HG02981 (cell line): Measurements from ENCODE around the gene PMP22.

Experiments
- ATAC-seq: cut with Tn5 transposase; IDR thresholded peaks from one replicate; pipeline ENCODE4 v1.9.1; 2021; ENCODE audit warnings: mild to moderate bottlenecking, moderate library complexity; ENCODE audit not compliant: unreplicated experiment

PMP22 gene

DNA sequence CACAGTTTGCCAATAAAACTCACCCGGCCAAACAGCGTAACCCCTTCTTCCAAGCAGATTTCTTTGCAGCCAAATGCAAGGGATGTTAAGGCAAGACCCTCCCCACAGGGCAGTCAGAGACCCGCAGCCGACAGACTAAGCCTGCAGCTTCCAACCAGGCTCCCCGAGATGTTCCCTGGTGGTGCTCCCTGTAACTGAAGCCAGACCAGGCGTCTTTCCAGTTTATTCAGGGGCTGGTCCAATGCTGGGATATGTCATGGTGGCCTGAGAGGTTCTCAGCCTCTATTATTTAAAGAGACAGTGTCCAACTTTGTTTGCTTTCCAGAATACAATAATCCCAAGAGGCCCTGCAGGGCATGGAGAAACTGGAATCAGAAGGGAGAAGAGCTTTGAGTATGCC, at the start of gene PMP22:
Gene PMP22, minus strand, starts transcription at position 196 of the 400 bp plus-strand sequence. CDS start 4,599 bp downstream, outside the sequence.
- ATAC-seq, result no peak

DNA sequence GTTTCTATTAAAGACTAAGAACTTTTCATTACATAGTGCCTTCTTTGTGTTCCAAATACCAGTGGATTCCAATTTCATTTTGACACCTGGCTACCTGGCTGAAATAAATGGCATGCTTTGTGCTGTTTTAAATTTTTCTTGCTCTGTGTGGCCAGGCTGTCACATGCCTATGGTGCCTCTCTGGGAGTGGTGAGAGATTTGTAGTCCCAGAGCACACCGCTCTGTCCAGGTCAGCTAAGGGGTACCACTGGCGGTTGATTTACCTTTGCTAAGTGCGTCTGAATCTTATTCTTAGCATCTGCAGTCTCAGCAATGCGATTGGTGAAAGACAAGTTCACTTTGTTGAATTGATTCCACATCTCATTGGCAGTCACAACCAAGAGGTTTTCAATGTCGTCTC, 46.9 kb upstream of the PMP22 start:
- no peak for ATAC-seq

DNA sequence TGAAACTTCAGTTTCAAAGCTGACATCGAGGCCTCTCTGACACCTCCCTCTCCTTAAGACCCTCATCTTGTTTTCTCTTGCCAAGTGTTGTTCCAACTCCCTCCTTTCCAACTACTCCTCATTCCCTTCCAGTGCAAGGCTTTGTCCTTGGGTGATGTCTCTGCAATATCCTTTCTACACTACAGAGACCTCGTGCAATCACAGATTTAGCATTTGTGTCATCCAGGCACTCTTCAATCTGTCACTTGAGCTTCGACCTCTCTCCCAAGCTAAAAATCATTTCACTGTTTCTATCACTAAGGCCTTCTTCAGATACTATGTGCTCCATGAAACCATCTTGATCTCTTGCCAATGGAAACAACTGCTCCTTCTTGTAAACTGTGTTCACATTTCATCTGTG, 44.7 kb upstream of the PMP22 start:
- no peak for ATAC-seq

DNA sequence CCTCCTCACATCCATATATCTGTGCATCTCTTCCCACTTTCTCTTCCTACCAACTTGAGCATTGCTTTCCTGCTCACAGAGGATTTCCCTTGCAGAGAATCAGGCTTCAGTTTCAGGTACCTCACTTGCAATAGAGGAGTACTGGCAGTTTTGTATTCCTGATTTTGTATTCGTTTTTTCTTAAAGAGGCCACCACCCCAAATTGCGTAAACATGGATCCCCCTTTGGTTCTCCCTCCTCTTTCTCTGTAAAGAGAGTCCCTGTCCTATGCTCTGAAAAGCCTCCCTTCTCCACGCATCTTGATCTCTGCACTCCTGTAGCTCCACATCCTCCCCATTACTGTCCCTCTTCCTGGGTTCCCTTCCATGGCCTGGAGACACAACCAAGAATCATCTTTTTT, 44.1 kb upstream of the PMP22 start:
- no peak for ATAC-seq

DNA sequence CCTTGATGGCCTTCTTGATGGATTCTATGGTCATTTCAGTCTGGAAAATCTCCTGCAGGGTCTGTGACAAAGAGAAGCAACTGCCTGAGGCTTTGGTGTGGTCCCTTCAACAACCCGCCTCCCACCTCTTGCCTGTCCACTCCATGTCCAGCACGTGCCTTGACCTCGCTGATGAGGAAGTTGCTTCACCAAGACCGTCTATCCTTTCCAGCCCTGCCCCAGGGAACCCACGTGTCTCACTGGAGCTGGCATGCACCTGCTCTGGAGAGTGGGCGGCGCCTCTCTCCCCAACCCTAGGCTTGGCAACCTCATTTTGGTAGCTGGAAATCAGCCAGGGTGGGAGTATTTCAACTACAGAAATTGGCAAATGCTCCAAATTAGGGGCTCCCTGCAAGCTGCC, 43.6 kb upstream of the PMP22 start:
- ATAC-seq, result no peak

DNA sequence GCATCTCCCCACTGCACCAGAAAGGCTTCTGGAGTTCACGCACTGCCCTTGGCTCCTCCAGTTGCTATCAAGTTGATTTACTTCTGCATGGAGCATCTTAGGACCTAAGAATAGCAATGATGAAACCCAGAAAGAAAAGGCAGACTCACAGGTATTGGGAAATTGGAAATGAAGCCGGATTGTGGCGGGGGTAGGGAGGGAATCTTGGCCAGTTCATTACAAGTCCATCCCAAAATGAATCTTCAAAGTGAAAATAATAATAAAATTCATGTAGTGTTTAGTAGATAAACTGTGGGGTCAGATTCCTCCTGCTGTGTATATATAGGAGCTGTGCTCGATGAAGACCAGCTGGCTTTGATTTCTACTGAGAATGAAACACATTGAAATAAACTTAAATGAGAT, 42.6 kb upstream of the PMP22 start:
- ATAC-seq, result no peak

DNA sequence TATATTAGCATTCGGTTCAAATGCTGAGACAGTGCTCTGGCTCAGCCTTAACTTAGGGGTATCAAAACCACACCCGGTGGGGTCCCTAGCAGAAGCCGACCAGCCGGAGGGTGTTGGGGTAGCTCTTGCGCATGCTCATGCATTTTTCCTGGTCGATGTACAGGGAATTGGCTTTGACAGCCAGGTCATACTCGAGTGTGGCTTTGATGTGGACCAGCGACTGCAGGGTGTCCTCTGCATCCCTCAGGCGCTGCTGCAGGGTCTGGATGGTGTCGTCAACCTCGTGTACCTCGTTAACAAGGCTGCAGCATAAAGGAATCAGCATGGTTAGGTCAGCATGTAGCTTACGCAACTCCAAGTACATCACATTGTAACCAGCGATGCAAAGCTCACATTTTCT, 38.7 kb upstream of the PMP22 start:
- ATAC-seq, result no peak

DNA sequence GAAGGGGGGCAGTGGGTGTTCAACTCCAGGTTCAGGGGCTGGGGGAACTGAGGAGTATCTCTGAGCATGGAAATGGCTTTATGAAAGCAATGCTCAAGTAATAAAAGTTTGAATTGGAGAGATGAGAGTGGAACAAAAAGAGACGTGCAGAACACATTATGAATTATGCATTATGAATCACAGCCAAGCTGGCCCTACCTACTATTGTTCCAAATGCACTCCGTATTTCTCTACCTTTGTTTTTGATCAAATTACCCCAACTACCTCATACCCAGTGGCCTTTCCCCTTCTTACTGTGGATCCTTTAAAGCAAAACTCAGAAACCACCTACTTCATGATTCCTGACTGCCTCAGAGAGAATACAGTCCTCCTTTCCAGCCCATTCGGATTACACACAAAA, 38.1 kb upstream of the PMP22 start:
- ATAC-seq, result no peak

DNA sequence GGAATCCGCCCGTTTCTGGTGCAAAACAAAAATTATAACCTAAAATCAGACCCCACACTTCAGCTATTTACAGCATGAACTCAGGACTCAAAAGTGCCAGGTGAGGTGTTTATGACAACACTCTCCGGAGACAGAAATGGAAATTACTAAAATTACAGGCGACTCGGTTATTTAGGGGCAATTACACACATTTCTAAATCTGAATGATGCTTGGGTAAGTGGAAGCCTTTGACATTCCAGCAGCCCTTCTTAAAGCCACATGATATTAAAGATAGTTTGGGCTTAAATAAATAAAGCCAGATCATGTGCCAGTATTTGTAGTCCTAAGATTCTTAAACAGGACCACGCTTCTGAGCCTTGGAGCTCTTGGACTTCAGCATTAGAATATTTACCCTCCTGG, 36.7 kb upstream of the PMP22 start:
- ATAC-seq, result no peak

DNA sequence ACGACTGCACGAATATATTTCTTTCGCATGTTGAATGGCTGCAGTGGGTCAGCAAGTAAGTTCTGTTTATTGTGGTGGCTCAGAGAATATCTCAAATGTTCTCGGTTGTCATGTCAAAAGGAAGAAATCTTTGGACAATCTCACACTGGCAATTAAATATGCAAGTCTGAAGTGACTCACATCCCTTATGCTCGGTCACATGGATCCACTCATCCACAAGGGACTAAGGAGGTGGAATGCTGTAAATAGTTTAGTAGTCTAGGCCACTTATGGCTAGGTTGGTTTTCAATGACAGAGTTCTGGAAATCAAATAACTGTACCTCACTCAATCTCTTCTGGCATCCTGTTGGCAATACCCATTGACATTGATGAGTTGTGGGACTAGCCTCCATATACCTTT, 33.0 kb upstream of the PMP22 start:
- no peak for ATAC-seq

DNA sequence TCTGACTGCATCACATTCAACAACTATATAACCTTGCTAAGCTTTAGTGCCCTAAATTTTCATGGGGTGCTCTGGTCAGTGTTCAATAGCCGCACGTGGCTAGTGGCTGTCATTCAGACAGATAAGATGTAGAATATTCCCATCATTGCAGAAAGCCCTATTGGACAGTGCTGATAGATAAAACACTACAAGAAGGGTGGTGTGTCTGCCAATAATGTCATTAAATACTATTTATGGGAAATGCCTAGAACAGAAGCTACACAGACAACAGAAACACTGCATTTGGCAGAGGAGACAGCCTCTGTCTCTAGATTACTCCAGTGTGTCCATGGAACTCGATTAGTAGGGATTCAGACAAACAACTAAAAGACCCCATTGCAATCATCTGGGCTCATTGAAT, 28.4 kb upstream of the PMP22 start:
- ATAC-seq, result no peak

DNA sequence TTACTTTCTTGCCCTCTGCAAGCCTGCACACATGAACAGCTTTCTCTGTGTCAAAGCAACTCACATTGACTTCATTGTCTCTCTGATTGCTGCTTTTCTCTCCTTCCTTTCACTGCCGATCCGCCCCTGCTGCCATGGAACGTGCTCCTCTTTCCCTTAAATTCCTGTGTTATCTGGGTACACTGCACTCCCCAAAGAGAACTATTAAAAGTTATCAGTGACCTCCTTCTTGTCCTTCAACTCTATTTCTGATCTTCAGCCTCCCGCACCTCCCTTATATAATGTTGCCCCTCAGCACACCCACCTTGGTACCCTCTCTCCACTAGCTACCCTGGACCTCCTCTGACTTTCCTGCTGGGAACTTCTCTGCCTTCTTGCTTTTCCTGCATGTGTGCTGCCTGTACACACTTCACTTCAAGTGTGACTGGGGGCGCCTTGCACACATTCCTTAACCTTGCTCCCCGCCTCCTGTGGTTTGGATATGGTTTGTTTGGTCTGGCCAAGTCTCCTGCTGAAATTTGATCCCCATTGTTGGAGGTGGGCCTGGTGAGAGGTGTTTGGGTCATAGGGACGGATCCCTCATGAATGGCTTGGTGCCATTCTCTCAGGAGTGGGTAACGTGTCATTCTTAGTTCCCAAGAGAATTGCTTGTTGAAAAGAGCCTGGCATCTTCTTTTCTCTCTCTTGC, 26.7 kb upstream of the PMP22 start:
- no peak for ATAC-seq

DNA sequence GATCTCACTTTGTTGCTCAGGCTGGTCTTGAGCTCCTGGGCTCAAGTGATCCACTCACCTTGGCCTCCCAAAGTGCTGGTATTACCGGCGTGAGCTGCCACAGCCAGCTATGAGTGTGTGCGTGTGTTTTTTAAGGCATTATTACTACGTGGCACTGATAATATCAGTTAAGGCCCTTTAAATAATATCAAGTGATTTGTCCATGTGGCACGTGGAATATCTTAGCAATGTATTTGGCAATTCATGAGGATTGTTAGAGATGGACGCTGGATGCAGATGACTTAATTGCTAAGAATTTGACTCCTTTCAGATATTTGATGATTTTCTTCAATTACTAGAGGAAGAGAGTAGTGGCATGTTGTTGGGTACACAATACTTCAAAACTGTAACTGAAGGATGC, 25.5 kb upstream of the PMP22 start:
- no peak for ATAC-seq

DNA sequence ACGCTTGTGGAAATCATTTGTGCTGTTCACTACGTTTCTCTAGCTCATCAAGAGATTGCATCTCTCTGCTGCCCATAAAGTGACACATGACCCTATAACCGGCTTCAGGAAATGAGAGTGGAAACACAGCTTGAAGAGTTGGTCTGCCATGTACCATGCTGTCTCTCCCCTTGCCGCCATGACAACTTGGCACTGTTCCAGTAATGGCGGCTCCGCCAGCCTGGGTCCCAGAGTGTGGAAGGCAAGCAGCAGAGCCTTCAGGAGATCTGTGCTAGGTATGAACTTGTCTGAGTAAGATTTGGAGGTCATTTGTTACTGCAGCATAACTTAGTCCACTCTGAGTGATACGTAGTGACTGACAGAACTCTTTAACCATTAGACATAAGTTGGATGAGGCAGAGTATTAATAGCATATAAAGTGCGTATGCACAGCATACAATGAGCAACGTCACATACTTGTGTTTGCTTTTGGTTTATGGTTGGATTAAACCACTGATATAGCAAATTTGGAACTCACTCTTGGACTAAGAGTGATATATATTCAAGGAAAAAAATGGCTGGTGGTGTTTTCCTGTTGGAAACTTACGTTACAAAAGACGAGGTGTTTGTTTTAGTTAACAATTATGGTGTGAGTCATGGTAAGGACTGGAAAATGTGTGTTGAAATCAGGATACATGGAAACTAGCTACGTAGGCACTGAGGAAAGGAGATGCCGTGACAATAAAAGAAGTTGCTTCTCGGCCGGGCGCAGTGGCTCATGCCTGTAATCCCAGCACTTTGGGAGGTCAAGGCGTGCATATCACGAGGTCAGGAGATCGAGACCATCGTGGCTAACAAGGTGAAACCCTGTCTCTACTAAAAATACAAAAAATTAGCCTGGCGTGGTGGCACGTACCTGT, 24.4 kb upstream of the PMP22 start:
- ATAC-seq, result no peak

DNA sequence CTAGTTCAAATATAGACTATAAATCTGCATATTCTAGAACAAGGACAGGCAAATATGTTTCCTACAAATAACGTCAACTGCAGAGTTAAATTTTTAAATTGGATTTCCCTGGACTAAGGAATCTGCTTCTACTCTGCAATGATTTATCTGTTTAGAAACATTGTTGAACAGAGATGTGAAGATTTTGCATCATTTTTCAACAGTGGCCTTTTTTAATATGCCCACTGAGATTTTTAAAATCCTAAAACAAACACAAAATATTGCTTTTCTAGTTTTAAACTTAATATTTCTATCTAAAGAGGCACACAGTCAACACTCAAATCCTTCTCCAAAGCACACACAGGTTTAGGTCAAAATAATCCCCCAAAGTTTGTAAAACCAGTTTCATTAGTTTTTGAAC, 23.7 kb upstream of the PMP22 start:
- ATAC-seq, result no peak

DNA sequence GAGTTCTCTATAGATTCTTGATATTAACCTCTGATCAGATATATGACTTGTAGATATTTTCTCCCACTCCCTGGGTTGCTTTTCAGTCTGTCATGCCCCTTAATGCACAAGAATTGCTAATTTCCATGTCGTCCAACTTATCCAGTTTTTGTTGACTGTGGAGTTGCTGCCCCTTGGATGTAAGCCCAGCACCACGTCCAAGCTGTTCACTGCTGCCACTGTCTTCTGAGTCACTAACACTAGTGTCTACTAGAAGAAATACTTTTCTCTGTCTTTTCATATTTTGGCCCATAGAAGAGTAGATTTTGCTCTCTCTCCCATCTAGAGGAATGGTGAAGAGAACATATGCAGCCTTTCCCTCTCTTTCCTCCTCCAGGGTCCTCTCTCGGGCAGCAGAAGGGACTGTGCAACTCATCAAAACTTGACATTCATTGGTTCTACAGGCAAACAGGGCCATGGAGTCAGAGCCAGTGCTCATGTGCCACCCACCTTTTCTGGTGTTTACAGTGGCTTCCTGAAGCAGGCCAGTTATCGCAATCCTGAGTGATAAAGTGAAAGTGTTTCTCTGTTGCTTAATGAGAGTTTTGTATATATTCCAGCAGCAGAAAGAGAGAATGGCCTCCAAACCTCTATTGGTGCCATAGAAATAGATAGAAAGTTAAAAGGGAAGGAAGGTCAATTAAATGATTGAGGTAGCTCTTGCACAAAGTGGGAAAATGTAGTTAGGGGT, 22.6 kb upstream of the PMP22 start:
- no peak for ATAC-seq

DNA sequence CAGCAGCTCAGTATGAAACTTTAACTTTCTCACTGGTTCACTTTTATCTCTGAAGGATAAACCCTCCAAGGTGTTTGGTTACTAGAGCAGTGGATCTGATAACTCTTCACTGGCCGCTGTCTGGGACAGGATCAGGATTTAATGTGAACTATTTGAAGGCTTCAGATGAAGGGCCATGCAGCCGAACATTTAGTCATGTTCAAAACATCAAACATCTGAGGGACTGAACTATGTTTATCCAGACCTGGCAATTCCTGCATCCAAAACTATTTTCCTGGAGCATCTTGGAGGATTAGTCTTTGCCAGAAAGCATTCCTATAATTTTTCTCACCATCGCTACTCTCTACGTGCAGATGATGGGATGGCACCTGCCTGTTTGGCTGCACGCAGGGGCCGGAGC, 20.3 kb upstream of the PMP22 start:
- no peak for ATAC-seq

DNA sequence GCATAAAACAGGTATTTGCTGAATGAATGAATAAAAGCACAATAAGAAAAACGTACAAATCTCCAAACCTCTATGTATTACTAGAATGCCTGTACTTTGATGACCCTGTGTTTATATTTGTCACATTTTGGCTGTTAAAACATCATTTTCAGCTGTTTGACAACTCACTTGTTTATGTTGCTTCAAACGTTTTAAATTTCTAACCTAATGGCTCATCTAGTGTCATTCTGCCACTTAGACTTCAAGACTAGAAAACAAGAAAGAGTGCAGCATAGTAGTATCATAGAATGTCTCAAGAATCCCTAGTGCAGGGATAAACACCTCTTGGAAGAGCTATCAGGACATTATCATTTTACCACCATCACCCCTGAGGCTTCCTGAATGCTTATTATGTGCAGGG, 19.4 kb upstream of the PMP22 start:
- no peak for ATAC-seq

DNA sequence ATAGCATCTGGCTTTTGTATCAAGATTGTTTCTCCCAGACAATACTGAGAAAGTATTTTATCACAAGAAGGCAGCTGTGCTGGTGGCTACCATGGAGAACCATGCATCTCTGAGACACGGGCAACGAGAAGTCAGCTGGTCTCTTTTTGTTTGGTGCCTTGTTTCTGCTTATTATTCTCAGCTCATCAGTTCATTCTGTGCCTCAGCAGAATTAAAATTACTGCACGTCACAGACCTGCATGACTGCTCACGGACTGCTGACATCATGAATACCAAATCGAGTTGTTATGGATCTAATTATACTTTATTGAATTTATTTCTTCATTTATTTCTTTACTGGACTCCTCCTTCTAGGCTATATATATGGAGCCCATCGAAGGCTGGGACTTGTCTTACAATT, 19.0 kb upstream of the PMP22 start:
- no peak for ATAC-seq

DNA sequence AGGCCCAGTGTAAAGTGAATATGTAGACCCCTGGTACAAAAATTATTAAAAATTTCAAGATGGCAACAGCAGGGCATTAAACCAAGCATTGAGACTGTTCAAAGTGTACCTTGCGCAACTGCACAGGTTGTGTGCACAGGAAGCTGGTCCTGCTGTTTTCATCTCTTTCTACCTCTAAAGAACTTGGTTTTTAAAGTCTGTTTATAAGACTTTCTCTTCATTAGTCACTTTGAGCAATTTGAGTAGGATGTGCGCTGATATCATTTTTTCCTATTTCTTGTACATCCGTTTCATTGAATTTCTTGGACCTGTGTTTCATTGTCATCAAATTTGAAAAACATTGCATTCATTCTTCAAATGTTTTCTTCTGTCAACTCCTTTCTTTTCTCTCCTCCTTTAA, 16.8 kb upstream of the PMP22 start:
- no peak for ATAC-seq

DNA sequence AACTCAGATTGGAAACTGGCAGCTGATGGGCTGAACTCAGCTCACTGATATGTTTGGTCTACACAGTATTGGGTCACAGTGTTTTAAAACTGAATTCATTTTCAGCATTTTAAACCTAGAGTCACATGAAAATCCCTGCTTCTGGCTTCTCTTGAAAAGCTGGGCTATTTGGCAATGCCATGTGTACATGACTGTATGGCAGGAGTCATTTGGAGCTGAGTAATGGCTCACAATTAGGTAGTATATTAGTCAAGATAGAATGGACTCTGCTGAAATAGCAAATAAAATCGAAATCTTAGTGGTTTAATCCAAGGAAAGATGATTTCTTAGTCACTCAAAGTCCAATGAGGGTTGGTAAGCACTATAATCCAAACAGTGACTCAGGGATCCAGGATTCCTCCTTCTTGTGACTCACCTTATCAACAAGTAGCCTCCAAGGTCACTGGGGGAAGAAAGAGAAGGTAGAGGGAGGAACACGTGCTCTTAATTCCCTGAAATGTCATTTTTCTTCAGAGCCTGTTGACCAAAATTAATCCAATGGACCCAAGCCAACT, 13.9 kb upstream of the PMP22 start:
- no peak for ATAC-seq
